ENCODE data around the gene TRPM3. TPM values are rescaled to one million over a fixed set of nuclear protein-coding genes. Genes with fewer than 3 reads are reported as not detected.

Gene TRPM3
- total and polyA plus RNA-seq, 2 of the 13 experiments (the other 11 are each of a cell fraction or from before 2014, with no cell fraction given) = not detected

- Histone ChIP-seq H3K36me3 (replicated peaks in 1 of 2; ENCODE audit: control insufficient read depth in 1 of 2, insufficient read depth in 2 of 2, low read length in 2 of 2) (no peaks in the 10 kb centered on the region), H2AFZ (ENCODE audit: low read length) (no peak overlapping the region), H4K20me1 (ENCODE audit: insufficient read depth, low read length) (no peaks in the 10 kb centered on the region), H3K4me3 (replicated peaks in 1 of 3; ENCODE audit: insufficient read depth in 1 of 3, low read depth in 2 of 3, low read length in 3 of 3) (no peak overlapping the region), H3K9me3 (ENCODE audit: low read length) (peaks cover 5% of the 10 kb centered on the region), H3K27ac (ENCODE audit: extremely low read length, insufficient read depth, low read length) (no peak overlapping the region), H3K27me3 (ENCODE audit: control insufficient read depth in 1 of 2, insufficient read depth in 2 of 2, low read length in 2 of 2) (no peaks in the 10 kb centered on the region), H3K9ac (ENCODE audit: insufficient read depth, low read depth, low read length) (no peak overlapping the region), H3K4me2 (ENCODE audit: low read depth, low read length) (no peak overlapping the region), H3K79me2 (ENCODE audit: insufficient read depth, low read length) (no peaks in the 10 kb centered on the region), H3K4me1 (ENCODE audit: insufficient read depth, low read length) (no peaks in the 10 kb centered on the region)
- no peak for DNase-seq (ENCODE audit: low spot score)
- intact Hi-C loops (cut with micrococcal nuclease; ENCODE audit: unreplicated experiment) = no loop called here
- 45% methylated on average over 2 of the region's 2 CpGs for WGBS (ENCODE audit: low lambda C conversion rate)
- FAIRE-seq = no peak
- no TSS peak for BruUV-seq (replicated peaks)
- TF ChIP-seq POGK (CRISPR knock-in tag; conservative IDR thresholded peaks at IDR 0.05) (no peak), MTF1 (CRISPR knock-in tag; IDR thresholded peaks at IDR 0.05) (no peak), ZNF142 (CRISPR knock-in tag; IDR thresholded peaks at IDR 0.05) (no peak), PRDM4 (CRISPR knock-in tag; IDR thresholded peaks at IDR 0.05; ENCODE audit: borderline replicate concordance) (no peak)
- CTCF ChIA-PET (ENCODE audit: low intra/inter-chr PET ratio, low total read pairs) = no interaction called here
- POLR2A ChIA-PET = no interaction called here
- in situ Hi-C loops (cut with HindIII; ENCODE audit: extremely low pct_ligation_motif_present, low pct_unique_long_range_greater_than_20kb) = no loop called here
- no peak for ATAC-seq
Measured at GRCh38 chr9:71144495-71144894, 23.1 kb upstream of the TRPM3 start.

All from HepG2 (cell line).